Esophagus squamous epithelium (tissue), 4 donors: ENCODE data around the gene HOXA10.

Source experiments
- CTCF ChIP-seq, 6 experiments: fragments of 450-650 bp in 4 of 6; fragments of 200-600 bp in 2 of 6; sonication (generic) in 2 of 6; IDR thresholded peaks; one replicate each; pipeline ENCODE4 v1.5.1; 2016 to 2019; ENCODE audit warnings: antibody characterized with exemption in 6 of 6, mild to moderate bottlenecking in 4 of 6, moderate library complexity in 4 of 6
- POLR2A ChIP-seq, 4 donors: fragments of 450-650 bp; IDR thresholded peaks; one replicate each; pipeline ENCODE4 v1.6.1; 2017; ENCODE audit warnings: antibody characterized with exemption in 4 of 4, mild to moderate bottlenecking in 4 of 4, moderate library complexity in 3 of 4

GRCh38 chr7:27196287-27196767, 22.2 kb upstream of the HOXA10 start:
- TF ChIP-seq CTCF (IDR thresholded peaks at IDR 0.05) (peak; percentile 51 to 80 (median 70)), POLR2A (IDR thresholded peaks at IDR 0.05) (no peak)
